GM06990 (cell line): Measurements from ENCODE around the gene AIF1.

ENCODE experiments used
- DNase-seq: peaks from one replicate; pipeline ENCODE4 v3.0.0-alpha.2; 2011; ENCODE audit not compliant: insufficient read length; ENCODE audit errors: extremely low read depth
- H3K27me3 ChIP-seq: replicated peaks from 2 replicates; pipeline ENCODE4 v1.6.0; 2011; ENCODE audit warnings: low read length; ENCODE audit not compliant: control insufficient read depth, insufficient read depth
- H3K36me3 ChIP-seq: 2 replicates; pipeline ENCODE4 v1.5.1; 2011; ENCODE audit warnings: low read length; ENCODE audit not compliant: control insufficient read depth, insufficient read depth
- H3K4me3 ChIP-seq: replicated peaks from 2 replicates; pipeline ENCODE4 v1.5.1; 2011; ENCODE audit warnings: low read depth, mild to moderate bottlenecking, control low read depth, low read length
- TF ChIP-seq, protein P1 (sequence below): IDR thresholded peaks from 2 replicates; pipeline ENCODE4 v1.5.1; 2011; ENCODE audit warnings: low read length, control low read depth, mild to moderate bottlenecking, inconsistent platforms; ENCODE audit not compliant: insufficient read depth, poor library complexity, severe bottlenecking

AIF1 gene

DNA sequence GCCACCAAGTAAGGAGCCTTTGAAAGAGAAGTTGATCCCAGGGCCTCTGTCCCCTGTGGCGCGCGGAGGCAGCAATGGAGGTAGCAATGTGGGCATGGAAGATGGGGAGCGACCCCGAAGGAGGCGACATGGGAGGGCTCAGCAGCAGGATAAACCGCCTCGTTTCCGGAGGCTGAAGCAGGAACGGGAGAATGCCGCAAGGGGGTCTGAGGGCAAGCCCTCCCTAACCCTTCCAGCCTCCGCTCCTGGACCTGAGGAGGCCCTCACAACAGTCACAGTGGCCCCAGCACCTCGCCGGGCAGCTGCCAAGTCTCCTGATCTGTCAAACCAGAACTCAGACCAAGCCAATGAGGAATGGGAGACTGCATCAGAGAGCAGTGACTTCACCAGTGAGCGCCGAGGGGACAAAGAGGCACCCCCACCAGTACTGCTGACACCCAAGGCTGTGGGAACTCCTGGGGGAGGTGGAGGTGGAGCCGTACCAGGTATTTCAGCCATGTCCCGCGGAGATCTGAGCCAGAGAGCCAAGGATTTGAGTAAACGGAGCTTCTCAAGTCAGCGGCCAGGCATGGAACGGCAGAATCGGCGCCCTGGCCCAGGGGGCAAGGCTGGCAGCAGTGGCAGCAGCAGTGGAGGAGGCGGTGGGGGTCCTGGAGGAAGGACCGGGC, 17.4 kb downstream of the AIF1 start:
- Histone ChIP-seq H3K36me3 (peaks cover 70% of the 10 kb centered on the region), H3K27me3 (no peaks in the 10 kb centered on the region), H3K4me3 (no peak overlapping the region)
- no peak for DNase-seq
- TF ChIP-seq, protein P1, sequence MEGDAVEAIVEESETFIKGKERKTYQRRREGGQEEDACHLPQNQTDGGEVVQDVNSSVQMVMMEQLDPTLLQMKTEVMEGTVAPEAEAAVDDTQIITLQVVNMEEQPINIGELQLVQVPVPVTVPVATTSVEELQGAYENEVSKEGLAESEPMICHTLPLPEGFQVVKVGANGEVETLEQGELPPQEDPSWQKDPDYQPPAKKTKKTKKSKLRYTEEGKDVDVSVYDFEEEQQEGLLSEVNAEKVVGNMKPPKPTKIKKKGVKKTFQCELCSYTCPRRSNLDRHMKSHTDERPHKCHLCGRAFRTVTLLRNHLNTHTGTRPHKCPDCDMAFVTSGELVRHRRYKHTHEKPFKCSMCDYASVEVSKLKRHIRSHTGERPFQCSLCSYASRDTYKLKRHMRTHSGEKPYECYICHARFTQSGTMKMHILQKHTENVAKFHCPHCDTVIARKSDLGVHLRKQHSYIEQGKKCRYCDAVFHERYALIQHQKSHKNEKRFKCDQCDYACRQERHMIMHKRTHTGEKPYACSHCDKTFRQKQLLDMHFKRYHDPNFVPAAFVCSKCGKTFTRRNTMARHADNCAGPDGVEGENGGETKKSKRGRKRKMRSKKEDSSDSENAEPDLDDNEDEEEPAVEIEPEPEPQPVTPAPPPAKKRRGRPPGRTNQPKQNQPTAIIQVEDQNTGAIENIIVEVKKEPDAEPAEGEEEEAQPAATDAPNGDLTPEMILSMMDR = no peak

DNA sequence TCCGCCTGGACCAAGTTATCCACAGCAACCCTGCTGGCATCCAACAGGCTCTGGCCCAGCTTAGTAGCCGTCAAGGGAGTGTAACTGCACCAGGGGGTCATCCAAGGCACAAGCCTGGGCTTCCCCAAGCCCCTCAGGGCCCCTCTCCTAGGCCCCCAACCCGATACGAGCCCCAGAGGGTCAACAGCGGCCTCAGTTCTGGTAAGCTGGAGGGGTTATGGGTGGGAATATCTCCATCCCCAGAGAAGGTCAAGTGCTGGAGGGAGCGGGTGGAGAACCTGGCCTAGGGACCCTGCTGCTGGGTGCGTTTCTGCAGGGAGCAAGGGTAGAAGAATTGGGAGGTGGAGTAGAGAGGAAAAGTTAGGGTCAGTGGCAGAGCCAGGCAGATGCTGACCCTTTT, 18.4 kb downstream of the AIF1 start:
- Histone ChIP-seq H3K4me3 (no peak overlapping the region), H3K27me3 (no peaks in the 10 kb centered on the region), H3K36me3 (peaks cover 66% of the 10 kb centered on the region)
- TF ChIP-seq, protein P1 = no peak
- no peak for DNase-seq

DNA sequence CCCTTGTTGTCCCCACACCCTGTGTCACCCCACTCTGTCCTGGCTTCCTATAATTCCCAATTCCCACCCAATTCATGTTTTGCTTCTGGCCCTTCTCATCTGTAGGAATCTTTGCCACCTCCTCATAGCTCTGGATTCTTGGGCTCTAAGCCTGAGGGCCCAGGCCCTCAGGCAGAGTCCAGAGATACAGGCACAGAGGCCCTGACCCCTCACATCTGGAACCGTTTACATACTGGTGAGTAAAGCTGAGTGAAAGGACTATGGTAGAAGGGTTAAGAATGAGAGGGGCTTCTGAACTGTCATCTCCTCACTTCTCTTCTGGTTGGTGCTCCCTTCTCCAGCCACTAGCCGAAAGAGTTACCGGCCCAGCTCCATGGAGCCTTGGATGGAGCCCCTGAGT, 19.1 kb downstream of the AIF1 start:
- Histone ChIP-seq H3K36me3 (peaks cover 64% of the 10 kb centered on the region), H3K27me3 (no peaks in the 10 kb centered on the region), H3K4me3 (no peak overlapping the region)
- TF ChIP-seq, protein P1 = no peak
- no peak for DNase-seq

DNA sequence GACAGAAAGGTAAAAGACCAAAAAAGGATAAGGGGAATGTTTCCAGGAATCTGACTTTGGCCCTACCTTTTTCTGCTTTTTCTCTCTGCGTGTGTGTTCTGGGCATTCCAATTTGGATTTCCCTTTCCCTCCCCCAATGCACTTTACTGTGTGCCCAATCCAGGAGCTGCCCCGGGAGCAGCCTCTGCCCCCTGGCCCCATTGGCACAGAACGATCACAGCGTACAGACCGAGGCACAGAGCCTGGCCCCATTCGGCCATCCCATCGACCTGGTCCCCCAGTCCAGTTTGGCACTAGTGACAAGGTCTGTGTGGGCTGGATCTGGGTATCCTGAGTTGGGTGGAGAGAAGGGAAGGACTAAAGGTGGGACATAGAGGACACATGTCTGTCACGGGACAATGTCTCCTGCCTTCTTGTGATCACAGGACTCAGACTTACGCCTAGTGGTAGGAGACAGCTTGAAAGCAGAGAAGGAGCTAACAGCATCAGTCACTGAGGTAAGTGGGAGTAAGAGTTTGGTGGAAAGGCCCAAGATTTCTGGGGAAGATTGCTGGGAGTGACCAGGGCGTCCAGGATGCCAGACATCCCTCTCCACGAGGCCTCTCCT, 20.0 kb downstream of the AIF1 start:
- TF ChIP-seq, protein P1 = no peak
- DNase-seq = no peak
- Histone ChIP-seq H3K27me3 (no peaks in the 10 kb centered on the region), H3K36me3 (peaks cover 63% of the 10 kb centered on the region), H3K4me3 (no peak overlapping the region)

DNA sequence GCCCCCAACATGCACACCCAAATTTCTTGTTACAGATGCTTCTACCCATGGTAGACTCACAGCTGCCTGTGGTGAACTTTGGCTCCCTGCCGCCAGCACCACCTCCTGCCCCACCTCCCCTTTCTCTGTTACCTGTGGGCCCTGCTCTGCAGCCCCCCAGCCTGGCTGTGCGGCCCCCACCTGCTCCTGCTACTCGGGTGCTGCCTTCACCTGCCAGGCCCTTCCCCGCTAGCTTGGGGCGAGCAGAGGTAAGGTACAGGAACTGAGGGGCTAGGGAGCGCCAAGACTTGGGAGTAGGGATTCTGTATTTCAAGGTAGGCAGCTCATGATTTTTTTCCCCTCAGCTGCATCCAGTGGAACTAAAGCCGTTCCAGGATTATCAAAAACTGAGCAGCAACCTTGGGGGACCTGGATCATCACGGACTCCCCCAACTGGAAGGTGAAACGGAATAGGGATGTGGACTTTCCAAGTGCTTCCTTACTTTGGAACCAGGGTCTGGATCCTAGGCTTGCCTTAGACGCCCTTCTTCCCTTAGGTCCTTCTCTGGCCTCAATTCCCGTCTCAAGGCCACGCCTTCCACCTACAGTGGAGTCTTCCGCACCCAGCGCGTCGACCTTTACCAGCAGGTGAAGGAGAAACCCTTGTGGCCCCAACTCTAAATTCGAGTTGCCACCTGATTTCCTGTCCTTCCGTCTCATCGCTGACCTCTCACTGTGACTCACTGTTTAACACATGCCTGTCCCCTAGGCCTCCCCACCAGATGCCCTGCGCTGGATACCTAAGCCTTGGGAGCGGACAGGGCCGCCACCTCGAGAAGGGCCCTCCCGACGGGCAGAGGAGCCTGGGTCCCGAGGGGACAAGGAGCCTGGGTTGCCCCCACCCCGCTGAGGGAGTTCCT, 21.9 kb downstream of the AIF1 start:
- DNase-seq = no peak
- Histone ChIP-seq H3K4me3 (no peak overlapping the region), H3K27me3 (no peaks in the 10 kb centered on the region), H3K36me3 (peaks cover 62% of the 10 kb centered on the region)
- TF ChIP-seq, protein P1 = no peak
